PC-3 (cell line): ENCODE measurements around the gene CYB561D2.

Experiments used
- CTCF ChIP-seq: fragments of 300-600 bp; sonication (generic); conservative IDR thresholded peaks from 2 replicates; pipeline ENCODE4 v1.5.1; 2017; ENCODE audit warnings: antibody characterized with exemption, low read depth, mild to moderate bottlenecking, low read length
- EZH2phosphoT487 ChIP-seq: fragments of 300-600 bp; sonication (generic); IDR thresholded peaks from 2 replicates; pipeline ENCODE4 v1.6.1; 2018; ENCODE audit warnings: mild to moderate bottlenecking, antibody characterized with exemption, low read length, borderline replicate concordance

GRCh38 chr3:50365080-50365841, 14.6 kb downstream of the CYB561D2 start:
- TF ChIP-seq CTCF (no peak), EZH2phosphoT487 (no peak)
